Heart right ventricle (tissue), 16 donors: ENCODE data around the gene TECPR2. TPM values are rescaled to one million over a fixed set of nuclear protein-coding genes. Genes with fewer than 3 reads are reported as not detected.
A peak's percentile ranks its signal among the peaks of the same experiment; 100 is the strongest.

ENCODE experiments used
- ATAC-seq, 8 donors: fragments of 200-7000 bp; cut with Tn5 transposase; one replicate each; pipeline ENCODE4 v1.9.1; 2020; ENCODE audit warnings: mild to moderate bottlenecking in 8 of 8, moderate library complexity in 8 of 8, moderate number of reproducible peaks in 1 of 8
- DNase-seq, 2 donors: peaks; one replicate each; pipeline ENCODE4 v3.0.0-alpha.2; 2020
- H3K27ac ChIP-seq, 10 donors: fragments of 200-600 bp; sonication (generic) in 2 of 10; one replicate each; pipeline versions ENCODE4 v1.5.0 to v1.8.0; 2020 to 2022; ENCODE audit warnings: mild to moderate bottlenecking in 3 of 10
- H3K27me3 ChIP-seq, 7 donors: fragments of 200-600 bp; one replicate each; pipeline ENCODE4 v1.8.0; 2021 to 2022; ENCODE audit warnings: mild to moderate bottlenecking in 2 of 7
- H3K36me3 ChIP-seq, 9 donors: fragments of 200-600 bp; sonication (generic) in 1 of 9; one replicate each; pipeline versions ENCODE4 v1.5.0 to v1.8.0; 2020 to 2022; ENCODE audit warnings: mild to moderate bottlenecking in 2 of 9
- H3K4me1 ChIP-seq, 9 donors: fragments of 200-600 bp; sonication (generic) in 1 of 9; one replicate each; pipeline versions ENCODE4 v1.5.0 to v1.8.0; 2020 to 2022; ENCODE audit warnings: mild to moderate bottlenecking in 4 of 9
- H3K4me3 ChIP-seq, 10 donors: fragments of 200-600 bp; sonication (generic) in 2 of 10; one replicate each; pipeline versions ENCODE4 v1.5.0 to v1.8.0; 2020 to 2022; ENCODE audit warnings: mild to moderate bottlenecking in 7 of 10, moderate library complexity in 2 of 10
- H3K9me3 ChIP-seq, 11 donors: fragments of 200-600 bp in 10 of 11; sonication (generic) in 2 of 11; one replicate each; pipeline versions ENCODE4 v1.5.0 to v1.8.0; 2013 to 2022; ENCODE audit warnings: mild to moderate bottlenecking in 2 of 11, control low read depth in 1 of 11, moderate library complexity in 1 of 11
- CTCF ChIP-seq, 9 donors: fragments of 200-600 bp; sonication (generic) in 2 of 9; IDR thresholded peaks; one replicate each; pipeline versions ENCODE4 v1.5.0 to v1.8.0; 2021 to 2022; ENCODE audit warnings: antibody characterized with exemption in 9 of 9, mild to moderate bottlenecking in 5 of 9, moderate library complexity in 1 of 9
- WGBS, 2 donors: extraction: QIAGEN DNeasy Blood & Tissue Kit; methylation state at CpG; one replicate each; pipeline ENCODE4 v1.1.7; 2013; ENCODE audit warnings: inconsistent platforms in 1 of 2; 5-methylcytosine and 5-hydroxymethylcytosine counted together
- intact Hi-C, 10 donors: fragments of 100-400 bp; cut with DNase I; formaldehyde crosslinking; loops; one replicate each; pipeline versions ENCODE4 v1.11.1 to v1.14.2; 2022
- polyA plus RNA-seq, 2 donors: library from polyadenylated mRNA; stranded (reverse); fragments of 200-250 nt; gene quantifications; one replicate each; pipeline ENCODE4 v1.2.3, GENCODE V29; 2013
- total RNA-seq, 10 donors: library from RNA; stranded (reverse); fragmentation: NEBNext Ultra II Directional in 3 of 10; extraction: Animal tissue kit (Norgen Biotek cat#: 25700) in 3 of 10; gene quantifications; one replicate each; pipeline versions ENCODE4 v1.2.1 to v1.2.4, GENCODE V29; 2021 to 2023
- donor health status: Arrhythmogenic right ventricular cardiomyopathy.
- donor health status: ischemic (EF 13 %, LVEDD 7.1; RV severe dilation, severe dysfunction).
- donor health status: healthy with polysubstance abuse.
- donor health status: DM: no; HTN: yes; CAD: no.
- donor health status: DM: no; HTN: no; CAD: no.
- donor health status: ischemic (EF 25% LVEDD 6.9; RV normal size, moderate dysfunction).
- donor health status: ischemic (EF 25% LVEDD 5.7; RV mildly dilated, moderate dysfunction).
- donor health status: healthy.
- donor health status: DM: yes; HTN: yes; CAD: no.
- donor health status: Ischemic cardiomyopathy.
- donor health status: ischemic (EF 35%, LVEDD 5.7; RV mildly dilated, moderate dysfunction).
- donor health status: nonischemic (EF 11% LVEDD 7.7; RV severe dilation, severe dysfunction).
- donor health status: DM: yes; HTN: yes; CAD: no.
- donor health status: PGD.
- donor health status: ischemic (EF 29% LVEDD 5.4; RV normal size, mild dysfunction).
- donor health status: nonischemic (EF 23%, LVEDD 6.1; RV moderate dilation, normal function).

Gene TECPR2
- total and polyA plus RNA-seq, 12 donors: 6.8 to 34.2 (median 24.8) TPM

DNA sequence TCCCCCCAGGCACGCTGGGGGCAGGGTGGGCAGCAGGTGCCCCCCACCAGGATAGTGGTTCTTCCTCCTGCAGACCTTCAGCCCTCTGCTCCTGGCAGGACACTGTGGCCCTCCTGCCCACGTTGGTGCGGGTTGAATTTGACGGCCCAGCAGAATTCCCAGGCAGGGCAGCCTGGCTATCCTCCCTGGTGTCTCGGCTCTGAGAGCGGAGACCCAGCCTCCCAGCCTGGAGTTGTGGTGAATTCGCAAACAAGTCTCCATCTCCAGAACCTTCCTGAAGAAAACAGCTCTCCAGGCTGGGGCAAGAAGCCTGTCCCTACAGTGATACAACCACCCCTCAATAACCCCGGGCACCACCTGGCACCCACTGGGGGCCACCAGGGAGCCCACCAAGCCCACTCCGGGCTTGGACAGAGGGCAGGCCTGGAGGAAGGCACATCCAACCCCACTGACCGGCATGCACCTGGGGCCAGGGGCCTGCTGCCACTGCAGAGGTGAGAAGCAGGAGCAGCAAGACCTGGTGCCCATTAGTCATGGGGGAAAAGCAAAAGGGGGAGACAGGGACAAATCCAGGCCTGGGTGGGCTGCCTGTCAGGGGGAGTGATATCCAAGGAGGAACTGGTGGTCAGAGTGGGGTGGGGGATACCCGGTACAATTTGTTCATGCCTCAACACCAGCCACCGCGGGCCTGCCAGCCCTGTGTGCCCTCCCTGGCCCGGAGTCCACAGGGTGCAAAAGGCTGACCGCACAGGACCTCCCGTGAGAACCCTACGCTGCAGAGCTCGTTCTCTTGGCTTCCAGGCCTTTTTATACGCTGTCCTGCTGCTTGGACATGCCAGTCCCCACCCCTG is 143.3 kb downstream of the TECPR2 start:
- Histone ChIP-seq H3K4me1 (peaks cover under 1 to 81% (median 37%) of the 10 kb centered on the region in 9 donors), H3K36me3 (peaks cover 0 to 19% (median 6%) of the 10 kb centered on the region in 9 donors), H3K27ac (peak overlapping the region in 9 of 10 donors; percentile 68 to 96 (median 89)), H3K27me3 (no peaks in the 10 kb centered on the region), H3K4me3 (peak overlapping the region in 1 of 10 donors; percentile 4), H3K9me3 (no peaks in the 10 kb centered on the region)
- DNase-seq (no peak), ATAC-seq (no peak)
- intact Hi-C loops: no loop called here
- TF ChIP-seq CTCF (IDR thresholded peaks at IDR 0.05): no peak
- WGBS, 2 donors: 82 to 88% methylated on average over 19 of the region's 19 CpGs

DNA sequence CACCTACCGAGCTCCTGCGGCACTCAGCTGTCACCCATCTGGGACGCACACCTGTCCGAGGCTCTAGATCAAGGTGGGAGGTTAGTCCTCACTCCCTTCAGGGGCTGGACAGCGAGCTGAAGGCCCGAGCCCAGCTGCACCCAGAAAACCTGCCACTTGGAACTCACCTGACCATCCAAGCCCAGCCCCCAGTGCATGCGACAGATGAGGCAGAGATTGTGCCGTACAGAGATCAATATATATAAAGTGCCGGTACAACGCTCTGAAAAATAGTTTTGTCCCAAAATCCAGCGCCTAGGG is 143.8 kb downstream of the TECPR2 start:
- H3K36me3 ChIP-seq: peaks cover 0 to 19% (median 6%) of the 10 kb centered on the region in 9 donors
- peak overlapping the region in 1 of 10 donors; percentile 4 for H3K4me3 ChIP-seq
- peak overlapping the region in 8 of 10 donors; percentile 22 to 96 (median 92) for H3K27ac ChIP-seq
- 93 to 97% methylated on average over 11 of the region's 11 CpGs for WGBS, 2 donors
- peaks cover 0 to 75% (median 34%) of the 10 kb centered on the region in 9 donors for H3K4me1 ChIP-seq
- H3K27me3 ChIP-seq: no peaks in the 10 kb centered on the region
- ATAC-seq (no peak), DNase-seq (no peak)
- no peak for TF ChIP-seq CTCF (IDR thresholded peaks at IDR 0.05)
- H3K9me3 ChIP-seq: no peaks in the 10 kb centered on the region
- intact Hi-C loops: no loop called here

DNA sequence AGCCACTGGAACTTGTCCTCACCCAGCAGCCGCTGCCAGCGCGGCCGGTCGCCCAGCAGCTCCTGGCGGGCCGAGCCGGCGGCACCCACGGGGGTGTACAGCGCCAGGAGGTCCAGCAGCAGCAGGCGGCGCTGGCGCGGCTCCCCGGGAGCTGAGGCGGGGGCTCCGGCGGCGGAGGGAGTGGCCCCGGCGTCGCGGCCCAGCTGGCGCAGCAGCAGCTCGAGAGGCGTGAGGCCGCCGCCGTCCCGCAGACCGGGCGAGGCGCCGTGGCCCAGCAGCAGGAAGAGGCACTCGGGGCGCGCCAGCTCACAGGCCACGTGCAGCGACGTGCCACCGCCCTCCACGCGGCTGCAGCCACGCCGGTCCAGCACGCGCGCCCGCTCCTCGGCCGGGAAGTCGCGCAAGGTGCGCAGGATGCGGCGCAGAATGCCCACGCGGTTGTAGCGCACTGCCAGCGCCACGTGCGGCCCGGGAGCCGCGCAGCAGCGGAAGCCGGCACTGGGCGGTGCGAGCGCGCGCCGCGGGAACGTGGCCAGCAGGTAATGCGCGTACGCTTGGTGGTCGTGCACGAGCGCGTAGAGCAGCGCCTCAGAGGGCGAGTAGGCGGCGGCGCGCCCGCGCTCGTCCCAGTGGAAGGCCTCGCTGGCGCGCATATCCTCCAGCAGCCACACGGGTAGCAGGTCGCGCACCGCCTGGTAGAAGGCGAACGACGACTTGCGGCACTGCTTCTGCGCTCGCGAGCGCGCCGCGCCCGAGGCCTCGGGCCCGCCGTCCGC is 144.5 kb downstream of the TECPR2 start:
- Histone ChIP-seq H3K4me1 (peaks cover 0 to 68% (median 34%) of the 10 kb centered on the region in 9 donors), H3K9me3 (no peaks in the 10 kb centered on the region), H3K27ac (peak overlapping the region in 6 of 10 donors; percentile 22 to 96 (median 92)), H3K27me3 (no peaks in the 10 kb centered on the region), H3K36me3 (peaks cover 0 to 19% (median 6%) of the 10 kb centered on the region in 9 donors), H3K4me3 (no peak overlapping the region)
- 82 to 87% methylated on average over 100 to 115 of the region's 115 CpGs for WGBS, 2 donors
- no peak for TF ChIP-seq CTCF (IDR thresholded peaks at IDR 0.05)
- no peak for ATAC-seq
- intact Hi-C loops: no loop called here
- DNase-seq: no peak

DNA sequence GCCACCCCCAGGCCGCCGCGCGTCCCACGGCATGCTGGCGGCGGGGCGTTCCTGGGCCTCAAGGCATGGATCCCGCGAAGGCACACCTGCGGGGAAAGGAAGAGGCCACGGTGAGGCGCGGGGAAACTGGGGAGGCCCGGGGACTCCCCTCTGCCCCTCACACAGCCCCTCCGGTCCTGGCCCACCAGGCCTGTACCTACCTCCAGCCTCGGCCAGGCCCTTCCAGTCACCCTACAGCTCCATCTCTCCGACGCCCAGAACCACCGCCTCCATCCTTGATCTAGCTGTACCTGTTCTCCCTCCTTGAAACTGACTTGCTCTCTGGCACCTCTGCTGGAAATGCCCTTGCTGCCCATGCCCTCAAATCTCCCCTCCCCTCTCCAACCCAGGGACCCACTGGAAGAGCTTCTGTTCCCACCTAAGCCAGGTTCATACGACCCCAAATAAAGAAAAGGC is 145.1 kb downstream of the TECPR2 start:
- no peaks in the 10 kb centered on the region for H3K9me3 ChIP-seq
- H3K4me3 ChIP-seq: peak overlapping the region in 9 of 10 donors; percentile 60 to 77 (median 70)
- DNase-seq: no peak
- peak overlapping the region; percentile 89 to 97 (median 94) for H3K27ac ChIP-seq
- intact Hi-C loops: no loop called here
- peaks cover 0 to 19% (median 6%) of the 10 kb centered on the region in 9 donors for H3K36me3 ChIP-seq
- WGBS, 2 donors: 84 to 88% methylated on average over 21 of the region's 21 CpGs
- H3K27me3 ChIP-seq: no peaks in the 10 kb centered on the region
- ATAC-seq: no peak
- H3K4me1 ChIP-seq: peaks cover 0 to 62% (median 34%) of the 10 kb centered on the region in 9 donors
- no peak for TF ChIP-seq CTCF (IDR thresholded peaks at IDR 0.05)
